Lower leg skin (tissue), 3 donors: ENCODE data around the gene SETD3.

ENCODE experiments used
- POLR2A ChIP-seq, 2 donors: fragments of 450-650 bp; IDR thresholded peaks; one replicate each; pipeline ENCODE4 v1.6.1; 2016 to 2017; ENCODE audit warnings: antibody characterized with exemption in 2 of 2, mild to moderate bottlenecking in 1 of 2, moderate library complexity in 1 of 2
- TF ChIP-seq, protein P1 (sequence below), 3 donors: fragments of 450-650 bp; IDR thresholded peaks; one replicate each; pipeline ENCODE4 v1.5.1; 2016; ENCODE audit warnings: antibody characterized with exemption in 3 of 3, mild to moderate bottlenecking in 3 of 3, moderate library complexity in 2 of 3

DNA sequence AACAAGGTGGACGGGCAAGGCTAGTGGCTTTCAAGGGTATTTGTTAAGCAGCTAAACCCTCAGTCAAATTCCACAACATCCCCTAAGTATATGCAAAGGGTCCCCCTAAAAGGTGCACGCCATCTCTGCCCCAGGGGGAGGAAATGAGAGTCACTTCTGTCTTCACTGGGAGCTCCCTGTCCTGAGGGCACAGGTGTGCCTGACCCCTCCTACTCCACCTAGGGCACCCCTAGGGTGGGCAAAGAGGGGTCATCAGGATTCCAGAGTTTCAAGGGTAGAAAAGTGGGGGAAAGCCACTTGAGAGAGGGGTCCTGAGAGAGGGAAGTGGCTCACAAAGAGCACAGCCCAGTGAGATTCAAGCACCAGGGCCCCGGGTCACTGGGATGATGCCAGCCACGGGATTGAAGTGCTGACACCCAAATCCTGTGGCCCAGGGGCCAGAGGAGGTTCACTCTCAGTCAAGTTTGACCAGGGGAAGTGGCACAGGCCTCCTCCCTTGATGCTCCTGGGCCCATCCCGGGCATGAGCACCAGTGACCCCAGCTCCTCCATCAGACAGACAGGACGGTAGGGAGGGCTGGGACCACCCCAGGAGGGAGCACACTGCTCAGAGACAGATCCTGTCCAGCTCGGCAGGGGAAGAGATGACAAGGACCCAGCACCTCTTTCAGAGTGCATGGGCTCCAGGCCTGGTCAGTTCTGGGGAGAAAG is 126.3 kb downstream of the SETD3 start:
- TF ChIP-seq, protein P1, sequence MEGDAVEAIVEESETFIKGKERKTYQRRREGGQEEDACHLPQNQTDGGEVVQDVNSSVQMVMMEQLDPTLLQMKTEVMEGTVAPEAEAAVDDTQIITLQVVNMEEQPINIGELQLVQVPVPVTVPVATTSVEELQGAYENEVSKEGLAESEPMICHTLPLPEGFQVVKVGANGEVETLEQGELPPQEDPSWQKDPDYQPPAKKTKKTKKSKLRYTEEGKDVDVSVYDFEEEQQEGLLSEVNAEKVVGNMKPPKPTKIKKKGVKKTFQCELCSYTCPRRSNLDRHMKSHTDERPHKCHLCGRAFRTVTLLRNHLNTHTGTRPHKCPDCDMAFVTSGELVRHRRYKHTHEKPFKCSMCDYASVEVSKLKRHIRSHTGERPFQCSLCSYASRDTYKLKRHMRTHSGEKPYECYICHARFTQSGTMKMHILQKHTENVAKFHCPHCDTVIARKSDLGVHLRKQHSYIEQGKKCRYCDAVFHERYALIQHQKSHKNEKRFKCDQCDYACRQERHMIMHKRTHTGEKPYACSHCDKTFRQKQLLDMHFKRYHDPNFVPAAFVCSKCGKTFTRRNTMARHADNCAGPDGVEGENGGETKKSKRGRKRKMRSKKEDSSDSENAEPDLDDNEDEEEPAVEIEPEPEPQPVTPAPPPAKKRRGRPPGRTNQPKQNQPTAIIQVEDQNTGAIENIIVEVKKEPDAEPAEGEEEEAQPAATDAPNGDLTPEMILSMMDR (IDR thresholded peaks at IDR 0.05): no peak
- TF ChIP-seq POLR2A (IDR thresholded peaks at IDR 0.05): no peak
